NCI-H2081 (cell line): ENCODE data around the gene ALPP.
"Not testable (repeated sequence)": the region's sequence is repeated elsewhere in the genome, so short reads cannot be mapped to it uniquely, and the experiment has no call there.

Source experiments
- DNase-seq, 2 experiments: peaks; one replicate each; lab custom pipeline; 2025; lab: John Stamatoyannopoulos, UW

The ALPP gene

DNA sequence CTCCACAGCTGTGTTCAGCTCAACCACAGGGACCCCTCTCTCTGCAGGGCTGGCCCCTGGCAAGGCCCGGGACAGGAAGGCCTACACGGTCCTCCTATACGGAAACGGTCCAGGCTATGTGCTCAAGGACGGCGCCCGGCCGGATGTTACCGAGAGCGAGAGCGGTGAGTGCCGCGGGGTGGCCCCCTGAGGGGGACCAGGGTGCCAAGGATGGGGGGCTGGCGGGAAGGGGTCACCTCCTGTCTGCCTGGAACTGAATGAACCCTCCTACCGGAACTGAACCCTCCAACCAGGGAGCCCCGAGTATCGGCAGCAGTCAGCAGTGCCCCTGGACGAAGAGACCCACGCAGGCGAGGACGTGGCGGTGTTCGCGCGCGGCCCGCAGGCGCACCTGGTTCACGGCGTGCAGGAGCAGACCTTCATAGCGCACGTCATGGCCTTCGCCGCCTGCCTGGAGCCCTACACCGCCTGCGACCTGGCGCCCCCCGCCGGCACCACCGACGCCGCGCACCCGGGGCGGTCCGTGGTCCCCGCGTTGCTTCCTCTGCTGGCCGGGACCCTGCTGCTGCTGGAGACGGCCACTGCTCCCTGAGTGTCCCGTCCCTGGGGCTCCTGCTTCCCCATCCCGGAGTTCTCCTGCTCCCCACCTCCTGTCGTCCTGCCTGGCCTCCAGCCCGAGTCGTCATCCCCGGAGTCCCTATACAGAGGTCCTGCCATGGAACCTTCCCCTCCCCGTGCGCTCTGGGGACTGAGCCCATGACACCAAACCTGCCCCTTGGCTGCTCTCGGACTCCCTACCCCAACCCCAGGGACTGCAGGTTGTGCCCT is 2.9 kb downstream of the ALPP start:
- not testable (repeated sequence) for DNase-seq

DNA sequence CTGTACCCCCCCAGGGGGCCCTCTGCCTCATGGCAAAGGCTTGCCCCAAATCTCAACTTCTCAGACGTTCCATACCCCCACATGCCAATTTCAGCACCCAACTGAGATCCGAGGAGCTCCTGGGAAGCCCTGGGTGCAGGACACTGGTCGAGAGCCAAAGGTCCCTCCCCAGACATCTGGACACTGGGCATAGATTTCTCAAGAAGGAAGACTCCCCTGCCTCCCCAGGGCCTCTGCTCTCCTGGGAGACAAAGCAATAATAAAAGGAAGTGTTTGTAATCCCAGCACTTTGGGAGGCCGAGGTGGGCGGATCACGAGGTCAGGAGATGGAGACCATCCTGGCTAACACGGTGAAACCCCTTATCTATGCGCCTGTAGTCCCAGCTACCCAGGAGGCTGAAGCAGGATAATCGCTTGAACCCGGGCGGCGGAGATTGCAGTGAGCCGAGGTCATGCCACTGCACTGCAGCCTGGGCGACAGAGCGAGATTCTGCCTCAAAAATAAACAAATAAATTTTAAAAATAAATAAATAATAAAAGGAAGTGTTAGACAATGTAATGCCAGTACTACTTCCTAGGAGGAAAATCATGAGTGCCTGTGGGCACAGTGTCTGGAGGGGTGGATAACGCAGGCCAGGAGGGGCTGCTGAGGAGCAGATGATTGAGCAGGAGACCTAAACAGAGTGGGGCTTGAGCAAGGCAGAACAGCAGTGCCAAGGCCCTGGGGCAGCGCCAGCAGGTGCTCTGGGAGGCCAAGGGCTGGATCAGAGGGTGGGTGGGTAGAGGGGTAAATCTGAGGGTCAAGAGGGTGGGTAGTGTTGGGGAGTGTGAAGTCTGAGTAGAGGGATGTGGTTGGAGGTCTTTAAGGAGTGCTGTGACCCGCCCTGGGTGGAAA is 4.0 kb downstream of the ALPP start:
- no peak for DNase-seq

DNA sequence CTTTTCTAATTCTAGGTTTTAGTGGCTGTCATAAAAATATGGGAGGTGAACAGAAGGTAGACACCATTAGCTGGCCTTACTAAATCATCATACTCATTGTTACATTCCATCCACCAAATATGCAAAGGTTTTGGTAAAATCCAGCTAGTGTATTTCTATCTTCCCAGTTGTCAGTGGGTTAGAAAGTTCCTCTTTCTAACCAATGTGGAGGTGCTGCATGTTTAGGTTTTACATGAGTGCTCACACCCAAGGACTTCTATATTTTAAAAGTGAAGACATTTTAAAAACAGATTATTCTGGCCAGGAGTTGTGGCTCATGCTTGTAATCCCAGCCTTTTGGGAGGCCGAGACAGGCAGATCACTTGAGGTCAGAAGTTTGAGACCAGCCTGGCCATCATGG is 5.9 kb downstream of the ALPP start:
- DNase-seq, result no peak

DNA sequence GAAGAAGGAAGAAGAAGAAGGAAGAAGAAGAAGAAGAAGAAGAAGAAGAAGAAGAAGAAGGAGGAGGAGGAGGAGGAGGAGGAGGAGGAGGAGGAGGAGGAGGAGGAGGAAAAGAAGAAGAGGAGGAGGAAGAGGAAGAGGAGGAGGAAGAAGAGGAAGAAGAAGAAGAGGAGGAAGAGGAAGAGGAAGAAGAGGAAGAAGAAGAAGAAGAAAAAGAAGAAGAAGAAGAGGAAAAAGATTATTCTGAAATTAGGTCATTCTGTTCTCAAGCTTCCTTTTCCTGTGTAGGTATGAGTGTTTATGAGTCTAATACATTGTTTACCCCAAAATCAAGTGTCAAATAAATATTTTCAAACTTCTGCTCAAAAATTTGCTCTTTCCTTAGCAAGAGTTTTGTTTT is 6.5 kb downstream of the ALPP start:
- not testable (repeated sequence) for DNase-seq

DNA sequence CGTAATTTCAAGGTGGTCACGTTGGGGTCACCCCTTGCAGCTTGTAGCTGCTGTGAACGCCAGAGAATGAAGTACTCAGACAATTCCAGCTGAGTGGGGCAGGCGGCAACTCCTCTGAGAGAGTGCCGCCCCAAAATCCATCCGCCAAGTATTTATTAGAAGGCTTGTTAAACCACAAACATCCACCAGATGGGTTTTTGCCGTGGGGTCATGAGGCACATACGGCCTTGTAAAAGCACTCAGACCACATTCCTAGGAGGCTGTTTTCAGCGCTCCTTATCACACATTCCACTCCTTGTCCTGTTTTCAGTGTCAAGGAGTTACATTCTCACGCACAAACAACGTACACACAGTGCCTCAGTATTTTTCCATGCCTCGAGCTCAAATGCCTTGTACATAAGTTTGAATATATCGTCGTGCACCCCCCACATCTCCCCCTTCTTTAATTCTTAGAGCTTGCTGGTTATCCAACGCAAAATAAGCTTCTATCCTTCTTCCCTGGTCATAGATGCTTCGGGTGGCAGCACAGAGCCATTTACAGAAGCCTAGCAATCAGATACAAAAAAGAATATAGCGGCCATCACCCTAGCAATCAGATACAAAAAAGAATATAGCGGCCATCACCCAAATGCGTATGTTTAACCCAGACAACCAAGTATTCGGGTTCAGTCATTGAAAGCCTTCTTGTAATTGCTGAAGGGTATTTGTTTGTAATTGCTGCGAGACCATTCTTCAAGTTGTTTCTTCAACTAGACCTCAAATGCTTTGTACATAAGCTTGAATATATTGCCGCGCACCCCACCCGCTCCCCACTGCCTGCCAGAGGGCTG is 7.3 kb downstream of the ALPP start:
- no peak for DNase-seq

DNA sequence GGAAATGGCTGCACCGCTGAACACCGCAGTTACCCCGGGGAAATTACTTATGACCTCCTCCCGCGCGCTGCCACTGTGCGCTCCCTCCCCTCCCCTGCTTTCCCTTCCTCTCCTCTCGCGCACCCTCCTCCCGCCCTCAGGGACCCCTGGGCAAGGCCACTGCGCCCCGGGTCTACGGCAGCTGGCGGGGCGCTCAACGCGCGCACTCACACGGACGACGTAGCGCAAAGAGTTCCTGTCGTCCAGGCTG is 7.9 kb downstream of the ALPP start:
- no peak for DNase-seq

DNA sequence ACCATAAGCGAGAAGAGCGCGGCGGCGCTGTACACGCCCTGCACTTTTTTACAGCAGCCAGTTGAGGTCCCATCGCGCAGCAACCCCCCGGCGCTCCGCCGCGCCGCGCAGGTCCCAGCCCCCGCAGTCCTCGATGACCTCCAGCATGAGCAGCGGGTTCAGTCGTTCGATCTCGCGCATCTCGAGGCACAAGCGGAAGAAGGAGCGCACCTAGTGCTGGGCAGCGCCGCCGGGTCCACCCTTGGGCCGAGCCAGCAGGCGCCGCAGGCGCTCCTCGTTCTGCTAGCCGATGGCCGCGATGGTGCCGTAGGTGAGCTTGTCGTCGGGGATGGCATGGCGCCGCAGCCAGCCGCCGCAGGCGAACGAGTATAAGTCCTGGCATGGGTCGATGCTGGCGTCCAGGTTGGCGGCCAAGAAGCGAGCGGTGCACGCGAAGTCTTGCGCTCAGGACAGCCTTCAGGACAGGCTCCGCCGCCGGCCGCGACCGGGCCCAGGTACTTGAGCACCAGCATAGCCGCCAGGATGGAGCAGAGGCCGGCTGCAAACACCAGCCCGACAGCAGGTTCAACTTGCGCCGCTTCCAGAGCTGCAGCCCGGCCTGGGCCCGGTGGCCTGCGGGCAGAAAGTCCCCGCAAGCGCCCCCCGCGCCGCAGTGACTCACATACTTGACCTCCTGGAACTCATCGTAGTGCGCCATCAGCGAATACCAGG is 8.3 kb downstream of the ALPP start:
- no peak for DNase-seq

DNA sequence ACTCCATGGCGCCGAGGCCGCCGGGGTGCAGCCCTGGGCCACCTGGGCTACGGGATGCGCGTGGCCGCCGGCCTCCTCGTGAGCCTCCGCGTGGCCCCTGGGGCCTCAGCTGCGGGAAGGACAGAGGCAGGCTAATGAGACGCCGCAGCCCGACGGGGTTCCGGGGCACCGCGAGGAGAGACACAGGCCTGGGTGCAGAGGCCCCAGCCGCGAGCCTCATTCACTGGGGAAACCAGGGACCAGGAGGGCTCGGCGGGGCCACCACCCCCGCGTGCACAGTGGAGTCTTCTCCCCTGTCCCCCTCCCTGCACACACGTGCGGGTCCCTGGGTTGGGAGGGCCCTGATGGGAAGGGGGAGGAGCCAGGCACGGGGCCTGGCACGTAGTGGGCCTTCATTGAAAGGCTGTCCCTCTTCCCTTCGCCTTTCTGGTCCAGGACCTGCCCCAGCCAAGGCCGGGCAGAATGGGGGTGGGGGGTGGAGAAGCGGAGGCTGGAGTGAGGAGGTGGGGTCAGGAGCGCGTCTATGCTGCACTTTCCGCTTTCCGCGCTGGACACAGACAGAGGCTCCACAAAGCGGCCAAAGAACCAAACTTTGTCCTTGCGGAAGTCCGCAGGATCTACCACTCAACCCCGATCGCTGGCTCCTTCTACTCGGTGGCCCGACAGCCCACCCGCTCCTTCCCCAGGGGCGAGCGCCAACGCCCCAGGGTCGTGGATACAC is 9.1 kb downstream of the ALPP start:
- DNase-seq, result no peak

DNA sequence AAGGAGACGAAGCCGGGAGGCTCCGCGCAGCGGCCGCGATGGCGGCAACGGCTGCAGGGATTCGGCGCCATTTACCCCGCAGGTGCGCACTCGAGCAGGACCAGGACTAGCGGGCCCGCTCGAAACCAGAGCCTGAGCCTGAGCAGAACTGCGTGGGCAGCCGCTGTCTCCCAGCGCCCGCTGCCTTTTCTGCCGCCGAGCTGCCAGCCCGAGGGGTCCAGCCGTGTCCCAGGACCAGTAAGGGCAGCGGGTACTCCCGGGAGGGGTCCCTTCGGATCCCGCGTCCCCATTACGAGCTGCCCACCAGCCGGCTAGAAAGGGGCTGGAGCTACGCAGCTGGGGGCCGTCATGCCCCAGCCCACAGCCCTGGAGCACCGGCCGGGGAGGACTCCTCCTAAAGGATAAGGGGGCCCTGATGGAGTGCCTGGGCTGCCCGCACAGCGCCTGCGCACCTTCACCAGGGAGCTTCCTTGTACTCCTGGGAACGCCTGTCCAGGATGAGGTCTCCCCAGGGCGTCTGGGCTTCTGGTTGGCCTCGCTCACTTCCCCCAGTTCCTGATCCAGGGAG is 9.9 kb downstream of the ALPP start:
- no peak for DNase-seq

DNA sequence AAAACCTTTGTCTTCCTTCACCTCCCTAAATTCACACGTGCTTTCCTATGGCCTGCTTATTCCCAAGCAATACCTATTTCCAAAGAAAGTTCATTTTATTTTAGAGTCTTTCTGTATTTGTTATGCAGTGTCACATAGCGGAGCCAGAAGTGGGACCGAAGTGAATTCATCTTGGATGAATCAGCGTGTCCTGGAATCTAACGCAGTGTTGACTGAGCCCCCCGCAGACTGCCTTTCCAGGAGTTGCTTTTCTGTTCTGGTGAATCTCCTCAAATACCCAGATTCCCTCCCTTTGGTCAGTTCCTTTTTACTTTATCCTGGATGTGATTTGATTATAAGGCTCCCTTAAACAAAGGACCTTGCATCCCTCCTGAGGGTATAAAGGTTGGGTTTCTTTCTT is 10.8 kb downstream of the ALPP start:
- DNase-seq, result no peak

DNA sequence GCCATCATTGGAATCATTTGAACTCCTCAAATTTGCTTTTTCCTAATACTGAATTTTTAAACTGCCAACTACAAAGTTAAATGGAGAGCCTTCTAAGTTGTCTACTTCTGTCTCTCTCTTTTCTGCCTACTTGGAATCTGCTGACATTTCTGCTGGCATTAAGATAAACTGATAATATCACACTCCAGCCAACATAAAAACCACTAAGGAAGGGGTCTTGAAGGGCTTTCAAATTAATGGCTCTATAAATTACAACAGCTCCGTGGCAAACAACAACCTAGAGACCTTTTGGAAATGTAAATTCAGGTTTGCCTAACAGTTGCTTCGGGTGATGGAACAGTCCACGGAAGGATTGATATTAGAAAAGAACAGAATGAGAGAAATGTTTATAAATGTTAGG is 12.1 kb downstream of the ALPP start:
- DNase-seq, result no peak

DNA sequence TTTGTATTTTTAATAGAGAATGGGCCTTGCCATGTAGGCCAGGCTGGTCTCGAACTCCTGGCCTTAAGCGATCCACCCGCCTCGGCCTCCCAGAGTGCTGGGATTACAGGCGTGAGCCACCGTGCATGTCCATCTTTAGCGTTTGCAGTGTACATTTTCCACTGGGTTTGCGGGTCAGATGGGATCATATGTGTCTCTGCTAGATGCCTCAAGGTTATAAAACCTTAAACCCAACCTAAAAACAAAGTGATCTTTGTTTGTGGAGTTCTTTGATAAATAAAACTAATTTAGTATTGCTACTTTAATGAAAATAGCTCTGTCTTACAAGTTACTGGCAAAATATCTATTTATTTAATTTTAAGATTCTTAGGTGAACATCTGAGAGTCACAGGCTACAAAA is 15.0 kb downstream of the ALPP start:
- DNase-seq, result no peak

DNA sequence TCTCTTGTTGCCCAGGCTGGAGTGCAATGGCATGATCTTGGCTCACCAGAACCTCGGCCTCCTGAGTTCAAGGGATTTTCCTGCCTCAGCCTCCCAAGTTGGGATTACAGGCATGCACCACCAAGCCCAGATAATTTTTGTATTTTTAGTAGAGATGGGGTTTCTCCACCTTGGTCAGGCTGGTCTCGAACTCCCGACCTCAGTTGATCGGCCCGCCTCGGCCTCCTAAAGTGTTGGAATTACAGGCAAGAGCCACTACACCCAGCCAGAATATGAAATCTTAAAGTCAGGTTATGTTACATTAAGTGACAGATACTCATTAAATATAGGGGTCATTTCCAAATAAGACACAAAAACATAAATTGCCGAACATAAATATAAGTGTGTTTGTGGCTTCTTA is 15.9 kb downstream of the ALPP start:
- DNase-seq, result not testable (repeated sequence)

DNA sequence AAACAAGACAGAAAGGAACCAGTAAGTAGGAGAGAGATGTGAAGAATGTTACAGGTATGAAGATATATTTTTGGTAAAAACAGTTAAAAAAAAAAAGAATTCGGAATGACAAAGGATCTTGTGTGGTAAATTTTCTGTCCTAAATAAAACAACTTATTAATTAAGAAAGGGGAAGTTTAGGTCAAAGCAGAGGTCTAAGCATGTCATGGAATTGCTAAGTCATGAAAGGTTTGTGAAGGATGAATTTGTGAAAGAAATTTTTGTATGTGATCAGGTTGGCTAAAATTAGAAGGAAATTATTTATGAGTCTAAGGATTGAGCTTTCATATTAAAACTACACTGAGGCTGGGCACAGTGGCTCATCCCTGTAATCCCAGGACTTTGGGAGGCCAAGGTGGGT is 17.0 kb downstream of the ALPP start:
- DNase-seq, result no peak

DNA sequence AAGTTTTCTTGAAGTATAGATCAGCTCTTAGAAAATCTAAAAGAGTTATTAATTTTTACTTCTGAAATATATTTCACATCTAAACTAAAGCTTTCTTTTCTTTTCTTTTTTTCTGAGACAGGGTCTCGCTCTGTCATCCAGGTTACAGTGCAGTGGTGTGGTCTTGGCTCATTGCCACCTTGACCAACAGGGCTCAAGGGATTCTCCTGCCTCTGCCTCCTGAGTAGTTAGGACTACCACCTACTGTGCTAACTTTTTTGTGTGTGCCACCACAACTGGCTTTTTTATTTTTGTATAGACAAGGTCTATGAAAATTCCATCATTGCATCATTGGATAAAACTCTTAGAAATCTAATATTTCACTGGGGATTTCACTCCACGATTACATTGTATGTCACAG is 18.1 kb downstream of the ALPP start:
- DNase-seq, result no peak

DNA sequence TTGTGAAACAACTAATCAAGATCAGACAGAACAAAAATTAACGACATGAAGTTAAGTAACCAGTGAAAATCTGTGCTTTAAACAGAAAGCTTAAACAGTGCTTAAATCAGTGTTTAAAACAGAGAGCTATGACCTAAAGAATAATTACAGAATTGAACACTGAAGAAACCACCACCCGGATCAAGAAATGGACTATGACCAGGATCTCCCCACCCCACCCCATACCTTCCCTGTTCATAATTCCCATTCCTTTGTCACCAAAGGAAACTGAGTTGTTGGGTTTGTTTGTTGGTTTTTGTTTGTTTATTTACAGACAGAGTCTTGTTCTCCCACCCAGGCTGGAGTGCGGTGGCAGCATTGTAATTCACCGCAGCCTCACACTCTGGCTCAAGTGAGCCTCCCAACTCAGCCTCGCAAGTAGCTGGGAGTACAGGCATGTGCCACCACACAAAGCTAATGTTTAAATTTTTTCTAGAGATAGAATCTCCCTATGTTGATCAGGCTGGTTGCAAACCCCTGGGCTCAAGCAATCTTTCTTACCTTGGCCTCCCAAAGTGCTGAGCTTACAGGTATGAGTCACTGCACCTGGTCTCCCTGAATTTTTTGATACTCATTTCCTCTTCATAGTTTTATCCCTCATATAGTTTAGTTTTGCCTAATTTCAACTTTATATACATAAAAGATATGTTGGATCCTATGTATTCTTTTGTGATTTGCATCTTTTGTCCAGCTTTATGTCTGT is 19.9 kb downstream of the ALPP start:
- DNase-seq, result no peak

DNA sequence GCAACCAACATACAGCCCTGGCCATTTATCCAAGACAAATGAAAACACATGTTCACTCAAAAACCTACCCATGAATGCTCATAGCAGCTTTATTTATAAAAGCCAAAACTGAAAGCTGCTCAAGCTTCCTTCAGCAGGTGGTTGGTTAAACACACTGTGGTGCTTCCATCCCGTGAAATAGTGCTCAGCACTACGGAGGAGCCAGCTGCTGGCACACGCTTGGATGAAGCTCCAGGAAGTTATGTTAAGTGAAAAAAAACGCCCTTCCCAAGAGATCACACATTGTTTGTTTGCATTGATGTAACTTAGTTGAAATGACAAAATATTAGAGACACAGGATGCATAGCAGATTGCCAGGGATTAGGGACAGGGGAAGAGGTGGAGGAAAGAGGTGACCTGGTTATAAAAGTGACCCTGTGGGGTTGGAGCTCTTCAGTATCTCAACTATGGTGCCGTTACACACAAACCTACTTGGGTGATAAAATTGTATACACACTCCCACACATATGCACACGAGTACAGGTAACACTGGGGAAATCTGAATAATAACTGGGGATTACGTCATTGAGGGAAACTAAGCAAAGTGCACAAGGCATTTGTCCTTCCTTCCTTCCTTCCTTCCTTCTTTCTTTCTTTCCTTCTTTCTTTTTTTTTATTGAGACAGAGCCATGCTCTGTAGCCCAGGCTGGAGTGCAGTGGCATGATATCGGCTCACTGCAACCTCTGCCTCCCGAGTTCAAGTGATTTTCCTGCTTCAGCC is 21.9 kb downstream of the ALPP start:
- peak in 1 of 2 experiments; percentile 17 for DNase-seq

DNA sequence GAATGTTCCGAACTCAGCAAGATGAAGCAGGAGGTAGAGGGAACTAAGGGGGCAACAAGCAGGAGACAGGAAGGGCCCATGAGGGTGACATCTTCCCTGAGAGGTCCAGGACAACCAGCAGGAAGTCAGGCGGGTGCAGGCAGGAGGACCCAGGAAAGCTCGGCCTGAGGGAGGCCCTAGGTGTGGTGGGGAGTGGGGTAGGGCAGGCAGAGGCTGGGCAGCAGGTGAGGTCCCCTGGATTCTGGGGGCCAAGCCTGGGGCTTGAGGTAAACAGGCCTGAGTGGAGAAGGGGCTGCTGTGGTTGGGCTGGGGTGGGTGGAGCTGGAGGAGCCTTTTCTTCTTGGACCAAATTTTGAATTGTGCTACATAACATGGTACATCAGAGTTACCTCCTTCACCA is 24.0 kb downstream of the ALPP start:
- DNase-seq, result no peak

DNA sequence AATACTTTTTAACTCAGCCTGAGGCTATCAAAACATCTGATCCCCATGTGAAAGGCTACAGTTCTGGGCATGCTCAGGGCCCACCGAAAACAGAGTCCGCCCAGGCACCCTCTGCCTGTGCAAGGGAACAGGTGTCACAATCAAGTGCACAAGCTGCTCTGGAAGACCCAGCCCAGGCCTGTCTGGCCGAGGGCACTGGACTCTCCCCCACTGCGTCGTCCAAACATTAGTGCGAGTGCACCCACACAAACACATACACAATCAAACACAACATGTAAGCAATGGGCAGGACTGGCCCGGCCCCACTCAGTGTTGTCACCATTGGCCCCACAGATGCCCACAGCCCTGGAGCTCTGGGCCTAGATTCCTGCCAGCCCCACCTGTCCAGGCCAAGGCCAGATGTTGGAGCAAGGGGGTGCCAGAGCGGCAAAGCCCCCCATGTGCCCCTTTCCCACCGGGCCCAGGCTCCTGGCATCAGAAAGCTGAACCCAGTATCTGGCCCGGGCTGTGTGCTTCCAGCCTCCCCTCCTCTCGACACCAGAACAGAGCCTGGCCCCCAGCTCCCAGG is 27.5 kb downstream of the ALPP start:
- DNase-seq, result no peak
